Gastroesophageal sphincter (tissue), 4 donors: ENCODE data around the gene SCT. TPM values are rescaled to one million over a fixed set of nuclear protein-coding genes. Genes with fewer than 3 reads are reported as not detected.

Experiments used
- ATAC-seq: fragments of 150-250 bp; one replicate; pipeline ENCODE4 v1.9.1; 2016; ENCODE audit warnings: mild to moderate bottlenecking, moderate library complexity
- H3K27ac ChIP-seq, 4 donors: fragments of 200-600 bp; sonication (generic) in 3 of 4; 1 replicate in 3 of 4; 2 replicates in 1 of 4; pipeline ENCODE4 v1.5.1; 2016 to 2019
- H3K27me3 ChIP-seq: fragments of 200-600 bp; sonication (generic); one replicate; pipeline ENCODE4 v1.5.1; 2019
- H3K36me3 ChIP-seq, 2 donors: fragments of 200-600 bp; sonication (generic); one replicate each; pipeline ENCODE4 v1.5.1; 2019; ENCODE audit warnings: control low read depth in 1 of 2
- H3K4me1 ChIP-seq, 3 donors: fragments of 200-600 bp; sonication (generic); 1 replicate in 2 of 3; 2 replicates in 1 of 3; pipeline ENCODE4 v1.5.1; 2016 to 2019; ENCODE audit warnings: control low read depth in 2 of 3
- H3K4me3 ChIP-seq, 2 donors: fragments of 200-600 bp; sonication (generic); one replicate each; pipeline ENCODE4 v1.5.1; 2019; ENCODE audit warnings: mild to moderate bottlenecking in 1 of 2, moderate library complexity in 1 of 2
- H3K9me3 ChIP-seq, 3 donors: fragments of 200-600 bp; sonication (generic); one replicate each; pipeline ENCODE4 v1.5.1; 2017 to 2019; ENCODE audit warnings: control low read depth in 2 of 3
- EP300 ChIP-seq: sonication (generic); formaldehyde crosslinking; IDR thresholded peaks from one replicate; pipeline ENCODE4 v1.6.1; 2017; ENCODE audit warnings: antibody characterized with exemption, mild to moderate bottlenecking
- POLR2A ChIP-seq, 2 donors: fragments of 450-650 bp; IDR thresholded peaks; one replicate each; pipeline ENCODE4 v1.6.1; 2017; ENCODE audit warnings: antibody characterized with exemption in 2 of 2, mild to moderate bottlenecking in 2 of 2, moderate library complexity in 1 of 2
- POLR2AphosphoS5 ChIP-seq: sonication (generic); formaldehyde crosslinking; IDR thresholded peaks from one replicate; pipeline ENCODE4 v1.6.1; 2017; ENCODE audit warnings: antibody characterized with exemption
- WGBS, 2 donors: methylation state at CpG; one replicate each; pipeline ENCODE4 v1.1.5; 2018; ENCODE audit warnings: low coverage in 1 of 2; 5-methylcytosine and 5-hydroxymethylcytosine counted together
- total RNA-seq, 4 donors: library from RNA; depleted of rRNA; stranded (reverse); fragments of >200 nt; gene quantifications; one replicate each; pipeline ENCODE4 v1.1.0, GENCODE V29; 2016
- TF ChIP-seq, protein P1 (sequence below), 4 experiments: fragments of 200-600 bp in 2 of 4; fragments of 450-650 bp in 2 of 4; sonication (generic) in 1 of 4; IDR thresholded peaks; one replicate each; pipeline ENCODE4 v1.5.1; 2017 to 2019; ENCODE audit warnings: antibody characterized with exemption in 4 of 4, mild to moderate bottlenecking in 2 of 4, moderate library complexity in 2 of 4

SCT gene
- total RNA-seq, 4 donors from 2014 or later = not detected

- WGBS, 2 donors = 60 to 73% methylated on average over 2 of the region's 20 CpGs
- TF ChIP-seq, protein P1, sequence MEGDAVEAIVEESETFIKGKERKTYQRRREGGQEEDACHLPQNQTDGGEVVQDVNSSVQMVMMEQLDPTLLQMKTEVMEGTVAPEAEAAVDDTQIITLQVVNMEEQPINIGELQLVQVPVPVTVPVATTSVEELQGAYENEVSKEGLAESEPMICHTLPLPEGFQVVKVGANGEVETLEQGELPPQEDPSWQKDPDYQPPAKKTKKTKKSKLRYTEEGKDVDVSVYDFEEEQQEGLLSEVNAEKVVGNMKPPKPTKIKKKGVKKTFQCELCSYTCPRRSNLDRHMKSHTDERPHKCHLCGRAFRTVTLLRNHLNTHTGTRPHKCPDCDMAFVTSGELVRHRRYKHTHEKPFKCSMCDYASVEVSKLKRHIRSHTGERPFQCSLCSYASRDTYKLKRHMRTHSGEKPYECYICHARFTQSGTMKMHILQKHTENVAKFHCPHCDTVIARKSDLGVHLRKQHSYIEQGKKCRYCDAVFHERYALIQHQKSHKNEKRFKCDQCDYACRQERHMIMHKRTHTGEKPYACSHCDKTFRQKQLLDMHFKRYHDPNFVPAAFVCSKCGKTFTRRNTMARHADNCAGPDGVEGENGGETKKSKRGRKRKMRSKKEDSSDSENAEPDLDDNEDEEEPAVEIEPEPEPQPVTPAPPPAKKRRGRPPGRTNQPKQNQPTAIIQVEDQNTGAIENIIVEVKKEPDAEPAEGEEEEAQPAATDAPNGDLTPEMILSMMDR (IDR thresholded peaks at IDR 0.05) = no peak
- TF ChIP-seq POLR2A (IDR thresholded peaks at IDR 0.05) (no peak), POLR2AphosphoS5 (no peak), EP300 (no peak)
- Histone ChIP-seq H3K27me3 (no peaks in the 10 kb centered on the region), H3K27ac (no peak overlapping the region), H3K4me3 (no peak overlapping the region), H3K36me3 (peaks cover 0 to 39% of the 10 kb centered on the region in 2 donors), H3K9me3 (no peaks in the 10 kb centered on the region), H3K4me1 (peaks cover 0 to 52% (median 38%) of the 10 kb centered on the region in 3 donors)
- ATAC-seq = no peak
Observed at GRCh38 chr11:579830-580601, 47.0 kb downstream of the SCT start.

DNA sequence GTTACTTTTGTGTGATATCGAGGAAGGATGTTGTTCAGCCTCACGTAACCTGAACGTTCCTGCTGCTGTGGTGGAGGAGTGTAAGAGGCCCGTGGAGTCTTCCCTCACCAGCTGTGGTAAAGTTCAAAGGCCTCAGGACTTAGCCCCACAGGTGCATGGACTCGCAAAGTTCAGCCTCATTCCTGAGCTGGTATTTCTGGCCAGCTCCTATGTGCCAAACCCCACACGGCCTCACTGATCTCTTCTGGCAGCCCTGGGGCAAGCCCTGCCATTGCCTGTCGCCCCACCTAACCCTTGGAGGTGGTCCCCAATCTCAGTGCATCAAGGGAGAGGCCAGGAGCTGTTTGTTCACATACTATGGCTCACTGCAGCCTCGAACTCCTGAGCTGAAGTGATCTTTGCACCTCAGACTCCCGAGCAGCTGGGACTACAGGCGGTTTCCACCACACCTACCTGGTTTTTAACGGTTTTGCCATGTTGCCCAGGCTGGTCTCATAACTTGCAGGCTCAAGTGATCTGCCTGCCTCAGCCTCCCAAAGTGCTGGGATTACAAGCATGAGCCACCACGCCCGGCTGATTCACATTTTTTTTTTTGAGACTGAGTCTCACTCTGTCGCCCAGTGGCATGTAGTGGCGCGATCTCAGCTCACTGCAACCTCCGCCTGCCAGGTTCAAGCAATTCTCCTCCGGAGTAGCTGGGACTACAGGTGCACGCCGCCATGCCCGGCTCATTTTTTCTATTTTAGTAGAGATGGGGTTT lies 48.5 kb downstream of the SCT start:
- no peak for ATAC-seq
- peak overlapping the region in 1 of 2 donors; percentile 88 for H3K4me3 ChIP-seq
- TF ChIP-seq POLR2A (IDR thresholded peaks at IDR 0.05) = no peak
- TF ChIP-seq POLR2AphosphoS5 = no peak
- no peak for TF ChIP-seq EP300
- TF ChIP-seq, protein P1 (IDR thresholded peaks at IDR 0.05) = no peak
- H3K4me1 ChIP-seq = peaks cover 0 to 64% (median 45%) of the 10 kb centered on the region in 3 donors
- peaks cover 0 to 23% of the 10 kb centered on the region in 2 donors for H3K36me3 ChIP-seq
- H3K9me3 ChIP-seq = no peaks in the 10 kb centered on the region
- peak overlapping the region in 1 of 4 donors; percentile 95 for H3K27ac ChIP-seq
- no peaks in the 10 kb centered on the region for H3K27me3 ChIP-seq
- 61 to 66% methylated on average over 4 to 7 of the region's 21 CpGs for WGBS, 2 donors

DNA sequence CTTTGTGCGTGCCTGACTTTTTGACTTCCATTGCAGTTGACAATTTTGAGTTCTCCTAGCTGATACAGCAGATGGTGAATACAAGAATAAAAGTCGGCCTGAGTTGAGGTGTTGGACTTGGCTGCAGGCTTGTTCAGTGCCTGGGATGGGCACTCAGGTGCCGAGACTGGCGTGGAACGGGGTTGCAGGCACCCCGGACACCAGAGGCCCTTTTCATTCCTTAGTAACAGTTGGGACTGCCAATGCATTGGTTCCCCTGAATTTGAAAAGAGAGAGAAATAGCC lies 49.4 kb downstream of the SCT start:
- 70% methylated on average over 5 of the region's 6 CpGs; no CpG with 5 or more reads in 1 of the 2 donors for WGBS, 2 donors
- no peak for ATAC-seq
- peaks cover 0 to 14% of the 10 kb centered on the region in 2 donors for H3K36me3 ChIP-seq
- TF ChIP-seq POLR2A (IDR thresholded peaks at IDR 0.05) = no peak
- peak overlapping the region in 2 of 4 donors; percentile 95 to 97 for H3K27ac ChIP-seq
- H3K4me3 ChIP-seq = peak overlapping the region; percentile 77 to 88
- H3K4me1 ChIP-seq = peaks cover 0 to 64% (median 45%) of the 10 kb centered on the region in 3 donors
- H3K27me3 ChIP-seq = no peaks in the 10 kb centered on the region
- no peaks in the 10 kb centered on the region for H3K9me3 ChIP-seq

GRCh38 chr11:576811-577610 lies 50.0 kb downstream of the SCT start:
- H3K27ac ChIP-seq = peak overlapping the region; percentile 51 to 97 (median 91)
- no peak for TF ChIP-seq EP300
- no peak for TF ChIP-seq POLR2AphosphoS5
- TF ChIP-seq, protein P1 (IDR thresholded peaks at IDR 0.05) = no peak
- no peak for TF ChIP-seq POLR2A (IDR thresholded peaks at IDR 0.05)

More at GRCh38 chr11:576811-577610, 50.0 kb downstream of the SCT start:
- peaks cover 0 to 9% of the 10 kb centered on the region in 2 donors for H3K36me3 ChIP-seq
- H3K27me3 ChIP-seq = no peaks in the 10 kb centered on the region
- WGBS, 2 donors = 35% methylated on average over 3 of the region's 48 CpGs; no CpG with 5 or more reads in 1 of the 2 donors
- peaks cover 0 to 64% (median 45%) of the 10 kb centered on the region in 3 donors for H3K4me1 ChIP-seq
- H3K4me3 ChIP-seq = peak overlapping the region; percentile 77 to 88
- no peaks in the 10 kb centered on the region for H3K9me3 ChIP-seq
- ATAC-seq = no peak

Other genes with a start within 250 kb of the SCT start
- gene PKP3, start 233.0 kb downstream of the SCT start, total RNA-seq = 10 to 100 TPM in 1 of 4 donors, 1 to 10 TPM in 2, under 1 TPM in 1; 0.67 to 14.3 (median 2.3) TPM
- gene SIGIRR, start 212.2 kb downstream of the SCT start, total RNA-seq = 10 to 100 TPM; 37.4 to 49.5 (median 44.8) TPM
- under 1 TPM in 3 of 4 donors, not detected in 1; 0.22 to 0.94 (median 0.47) TPM for gene ANO9, start 185.2 kb downstream of the SCT start, total RNA-seq
- 10 to 100 TPM; 23.4 to 55.9 (median 43.1) TPM for gene PTDSS2, start 176.9 kb downstream of the SCT start, total RNA-seq
- 100 to 1,000 TPM; 243 to 354 (median 264) TPM for gene RNH1, start 119.9 kb downstream of the SCT start, total RNA-seq
- 10 to 100 TPM; 41.1 to 68.0 (median 53.8) TPM for gene HRAS, start 91.6 kb downstream of the SCT start, total RNA-seq
- under 1 TPM in 3 of 4 donors, not detected in 1; 0.13 to 0.69 (median 0.20) TPM for gene LRRC56, start 89.7 kb downstream of the SCT start, total RNA-seq
- gene LMNTD2, start 66.4 kb downstream of the SCT start, total RNA-seq = 1 to 10 TPM in 3 of 4 donors, under 1 TPM in 1; 0.81 to 2.1 (median 1.1) TPM
- 10 to 100 TPM in 2 of 4 donors, 1 to 10 TPM in 2; 3.4 to 12.5 (median 8.6) TPM for gene RASSF7, start 66.2 kb downstream of the SCT start, total RNA-seq
- gene PHRF1, start 50.7 kb downstream of the SCT start, total RNA-seq = 10 to 100 TPM; 18.0 to 28.0 (median 25.1) TPM
- gene IRF7, start 11.2 kb downstream of the SCT start, total RNA-seq = 10 to 100 TPM in 3 of 4 donors, 1 to 10 TPM in 1; 5.4 to 25.4 (median 13.9) TPM
- gene CDHR5, start 2.2 kb downstream of the SCT start, total RNA-seq = not detected
- under 1 TPM in 1 of 4 donors, not detected in 3; 0.27 TPM for gene DRD4, start 10.1 kb upstream of the SCT start, total RNA-seq
- gene DEAF1, start 68.0 kb upstream of the SCT start, total RNA-seq = 10 to 100 TPM; 19.9 to 45.0 (median 35.0) TPM
- 10 to 100 TPM; 35.6 to 65.8 (median 48.6) TPM for gene TMEM80, start 68.6 kb upstream of the SCT start, total RNA-seq
- 10 to 100 TPM in 3 of 4 donors, 1 to 10 TPM in 1; 9.7 to 33.9 (median 24.0) TPM for gene EPS8L2, start 79.0 kb upstream of the SCT start, total RNA-seq
- 100 to 1,000 TPM; 161 to 201 (median 185) TPM for gene TALDO1, start 120.3 kb upstream of the SCT start, total RNA-seq
- 10 to 100 TPM; 28.9 to 33.8 (median 31.2) TPM for gene GATD1, start 150.3 kb upstream of the SCT start, total RNA-seq
- 1 to 10 TPM in 1 of 4 donors, under 1 TPM in 3; 0.17 to 2.9 (median 0.58) TPM for gene CEND1, start 162.9 kb upstream of the SCT start, total RNA-seq
- 10 to 100 TPM in 1 of 4 donors, 1 to 10 TPM in 3; 5.2 to 14.5 (median 6.9) TPM for gene SLC25A22, start 171.1 kb upstream of the SCT start, total RNA-seq
- gene PIDD1, start 178.1 kb upstream of the SCT start, total RNA-seq = 10 to 100 TPM in 2 of 4 donors, 1 to 10 TPM in 2; 1.6 to 23.7 (median 9.0) TPM
- gene RPLP2, start 182.8 kb upstream of the SCT start, total RNA-seq = 100 to 1,000 TPM; 165 to 880 (median 462) TPM
- 10 to 100 TPM; 39.7 to 79.4 (median 58.9) TPM for gene PNPLA2, start 191.7 kb upstream of the SCT start, total RNA-seq
- 10 to 100 TPM in 1 of 4 donors, 1 to 10 TPM in 3; 4.1 to 10.3 (median 6.4) TPM for gene CRACR2B, start 200.7 kb upstream of the SCT start, total RNA-seq
- gene CD151, start 205.8 kb upstream of the SCT start, total RNA-seq = 100 to 1,000 TPM; 277 to 794 (median 465) TPM
- gene POLR2L, start 215.3 kb upstream of the SCT start, total RNA-seq = 10 to 100 TPM; 65.5 to 86.0 (median 71.8) TPM
- 100 to 1,000 TPM in 3 of 4 donors, 10 to 100 TPM in 1; 66.5 to 115 (median 112) TPM for gene TSPAN4, start 215.7 kb upstream of the SCT start, total RNA-seq